ENCODE data around the gene OAS3.
"Not testable (repeated sequence)": the region's sequence is repeated elsewhere in the genome, so short reads cannot be mapped to it uniquely, and the experiment has no call there.

OAS3 gene

GRCh38 chr12:112980491-112981158 is 42.4 kb downstream of the OAS3 start:
- DNase-seq (ENCODE audit: low spot score): no peak

- DNase-seq (ENCODE audit: low spot score): no peak
Observed at GRCh38 chr12:112985642-112986290, 47.5 kb downstream of the OAS3 start.

- DNase-seq (ENCODE audit: low spot score): no peak
Observed at GRCh38 chr12:112986291-112986800, 48.1 kb downstream of the OAS3 start.

- no peak for DNase-seq (ENCODE audit: low spot score)
Observed at GRCh38 chr12:112987561-112987960, 49.3 kb downstream of the OAS3 start.

- DNase-seq (ENCODE audit: low spot score): no peak
Observed at GRCh38 chr12:112988224-112988623, 50.0 kb downstream of the OAS3 start.

GRCh38 chr12:112988823-112989385 is 50.6 kb downstream of the OAS3 start:
- not testable (repeated sequence) for DNase-seq (ENCODE audit: low spot score)

- DNase-seq (ENCODE audit: low spot score): no peak
Observed at GRCh38 chr12:112989806-112990205, 51.5 kb downstream of the OAS3 start.

- peak; percentile 54 for DNase-seq (ENCODE audit: low spot score)
Observed at GRCh38 chr12:112992541-112993398, 54.5 kb downstream of the OAS3 start.

GRCh38 chr12:112995008-112995407 is 56.7 kb downstream of the OAS3 start:
- DNase-seq (ENCODE audit: low spot score): no peak

- DNase-seq (ENCODE audit: low spot score): no peak
Observed at GRCh38 chr12:112996501-112996900, 58.2 kb downstream of the OAS3 start.

GRCh38 chr12:112997506-112997905 is 59.2 kb downstream of the OAS3 start:
- DNase-seq (ENCODE audit: low spot score): no peak

- DNase-seq (ENCODE audit: low spot score): no peak
Observed at GRCh38 chr12:112998987-112999767, 60.9 kb downstream of the OAS3 start.

- no peak for DNase-seq (ENCODE audit: low spot score)
Observed at GRCh38 chr12:113000433-113000832, 62.2 kb downstream of the OAS3 start.

GRCh38 chr12:113002155-113002554 is 63.9 kb downstream of the OAS3 start:
- no peak for DNase-seq (ENCODE audit: low spot score)

GRCh38 chr12:113002676-113003075 is 64.4 kb downstream of the OAS3 start:
- DNase-seq (ENCODE audit: low spot score): no peak

- DNase-seq (ENCODE audit: low spot score): no peak
Observed at GRCh38 chr12:113003636-113004035, 65.4 kb downstream of the OAS3 start.

- DNase-seq (ENCODE audit: low spot score): no peak
Observed at GRCh38 chr12:113005762-113006161, 67.5 kb downstream of the OAS3 start.

GRCh38 chr12:113006206-113006605 is 67.9 kb downstream of the OAS3 start:
- no peak for DNase-seq (ENCODE audit: low spot score)

- DNase-seq (ENCODE audit: low spot score): no peak
Observed at GRCh38 chr12:113006641-113007040, 68.4 kb downstream of the OAS3 start.

- DNase-seq (ENCODE audit: low spot score): no peak
Observed at GRCh38 chr12:113007166-113007565, 68.9 kb downstream of the OAS3 start.

GRCh38 chr12:113010701-113011100 is 72.4 kb downstream of the OAS3 start:
- DNase-seq (ENCODE audit: low spot score): no peak

GRCh38 chr12:113014565-113014964 is 76.3 kb downstream of the OAS3 start:
- no peak for DNase-seq (ENCODE audit: low spot score)
